Colonic mucosa (tissue), 4 donors: ENCODE results near the gene BRD3. TPM values are rescaled to one million over a fixed set of nuclear protein-coding genes. Genes with fewer than 3 reads are reported as not detected.
A peak's percentile ranks its signal among the peaks of the same experiment; 100 is the strongest.

Experiments used
- DNase-seq: peaks from one replicate; pipeline ENCODE4 v3.0.0-alpha.2; 2020
- H3K27ac ChIP-seq: fragments of 200-600 bp; one replicate; pipeline ENCODE4 v1.8.0; 2021
- H3K27me3 ChIP-seq: fragments of 200-600 bp; one replicate; pipeline ENCODE4 v1.8.0; 2021
- H3K36me3 ChIP-seq: fragments of 200-600 bp; one replicate; pipeline ENCODE4 v1.8.0; 2021
- H3K4me1 ChIP-seq: fragments of 200-600 bp; one replicate; pipeline ENCODE4 v1.8.0; 2021; ENCODE audit warnings: mild to moderate bottlenecking
- H3K4me3 ChIP-seq: fragments of 200-600 bp; one replicate; pipeline ENCODE4 v1.8.0; 2021
- H3K9ac ChIP-seq, 2 donors: one replicate each; pipeline ENCODE4 v1.7.0; 2013; ENCODE audit warnings: control low read depth in 2 of 2, low read depth in 2 of 2, low read length in 2 of 2
- H3K9me3 ChIP-seq: fragments of 200-600 bp; one replicate; pipeline ENCODE4 v1.8.0; 2021
- CTCF ChIP-seq: fragments of 200-600 bp; IDR thresholded peaks from one replicate; pipeline ENCODE4 v1.8.0; 2022; ENCODE audit warnings: antibody characterized with exemption, mild to moderate bottlenecking
- intact Hi-C: fragments of 100-400 bp; cut with DNase I; formaldehyde crosslinking; loops from one replicate; pipeline ENCODE4 v1.14.1; 2022
- total RNA-seq, 2 donors: library from RNA; stranded (reverse); fragmentation: NEBNext Ultra II Directional in 1 of 2; extraction: Animal tissue kit (Norgen Biotek cat#: 25700) in 1 of 2; gene quantifications; one replicate each; pipeline ENCODE4 v1.2.1, GENCODE V29; 2021
- donor health status: healthy.
- donor health status: DM: no; HTN: no; CAD: no.
- donor health status: DM: no; HTN: no; CAD: no.

Gene BRD3
- total RNA-seq, 2 donors from 2014 or later, result 26.8 to 50.9 TPM

GRCh38 chr9:134069480-134070399, 1.9 kb upstream of the BRD3 start:
- Histone ChIP-seq H3K36me3 (no peaks in the 10 kb centered on the region), H3K27me3 (no peaks in the 10 kb centered on the region), H3K9ac (no peak overlapping the region), H3K27ac (no peak overlapping the region), H3K4me3 (no peak overlapping the region), H3K4me1 (peaks cover 3% of the 10 kb centered on the region), H3K9me3 (no peaks in the 10 kb centered on the region)
- intact Hi-C loops, result loop anchor here (2.0 kb wide), 1 partner anchor 61 kb away; no protein-coding TSS in a partner anchor
- DNase-seq, result no peak
- no peak for TF ChIP-seq CTCF

- H3K27ac ChIP-seq, result peak overlapping the region; percentile 93
- TF ChIP-seq CTCF, result no peak
- H3K4me1 ChIP-seq, result peaks cover 3% of the 10 kb centered on the region
- no peaks in the 10 kb centered on the region for H3K36me3 ChIP-seq
- H3K9me3 ChIP-seq, result no peaks in the 10 kb centered on the region
- intact Hi-C loops, result no loop called here
- H3K9ac ChIP-seq, result peak overlapping the region; percentile 76 to 81
- peak overlapping the region; percentile 49 for H3K4me3 ChIP-seq
- no peak for DNase-seq
- H3K27me3 ChIP-seq, result no peaks in the 10 kb centered on the region
Measured at GRCh38 chr9:134068744-134069479, 1.1 kb upstream of the BRD3 start.

DNA sequence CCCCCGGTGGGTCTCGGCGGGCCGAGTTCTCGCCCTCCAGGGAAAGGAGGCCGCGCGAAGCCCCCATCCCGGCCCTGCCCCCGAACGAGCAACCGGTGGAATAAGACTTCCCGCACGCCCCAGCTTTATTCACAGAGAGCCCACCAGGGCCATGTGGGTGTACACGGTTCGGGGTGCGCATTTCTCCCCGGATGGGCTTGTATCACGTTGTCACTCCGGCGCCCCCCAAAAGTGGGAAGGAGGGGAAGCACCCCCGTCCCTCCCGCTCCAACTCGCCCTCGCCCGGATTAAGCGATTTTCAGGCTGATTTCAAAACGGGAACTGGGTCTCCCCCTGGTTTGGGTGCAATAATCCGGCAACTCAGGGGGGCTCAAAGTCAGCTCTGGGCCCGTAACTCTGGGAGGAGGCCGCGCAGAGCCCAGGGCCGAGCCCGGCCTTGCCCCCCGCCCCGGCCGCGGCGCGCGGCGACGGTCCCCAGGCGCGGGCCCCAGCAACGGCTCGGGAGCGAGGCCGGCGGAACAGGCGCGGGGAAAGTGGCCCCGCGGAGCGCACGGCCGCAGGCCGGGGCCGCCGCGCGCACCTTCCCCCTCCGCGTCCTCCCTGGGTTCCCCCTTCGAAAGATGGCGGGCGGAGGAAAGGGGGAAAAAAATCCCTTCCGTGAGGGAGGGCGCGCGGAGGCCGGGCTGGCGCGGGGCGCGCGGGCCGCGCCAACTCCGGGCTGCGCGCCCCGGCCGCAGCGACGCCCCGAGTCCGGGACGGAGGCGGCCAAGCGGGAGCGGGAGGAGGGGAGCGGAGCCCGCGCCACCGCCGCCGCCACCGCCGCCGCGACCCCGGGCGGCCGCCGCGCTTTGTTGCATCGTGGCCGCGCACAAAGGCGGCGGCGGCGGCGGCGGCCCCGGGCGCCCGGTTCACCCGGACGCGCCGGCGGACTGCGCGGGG, 644 bp downstream of the BRD3 start:
- Histone ChIP-seq H3K4me3 (peak overlapping the region; percentile 57), H3K4me1 (peaks cover 3% of the 10 kb centered on the region), H3K9me3 (no peaks in the 10 kb centered on the region), H3K9ac (peak overlapping the region; percentile 77 to 90), H3K36me3 (no peaks in the 10 kb centered on the region), H3K27me3 (no peaks in the 10 kb centered on the region), H3K27ac (peak overlapping the region; percentile 70)
- intact Hi-C loops, result no loop called here
- TF ChIP-seq CTCF, result no peak
- no peak for DNase-seq

DNA sequence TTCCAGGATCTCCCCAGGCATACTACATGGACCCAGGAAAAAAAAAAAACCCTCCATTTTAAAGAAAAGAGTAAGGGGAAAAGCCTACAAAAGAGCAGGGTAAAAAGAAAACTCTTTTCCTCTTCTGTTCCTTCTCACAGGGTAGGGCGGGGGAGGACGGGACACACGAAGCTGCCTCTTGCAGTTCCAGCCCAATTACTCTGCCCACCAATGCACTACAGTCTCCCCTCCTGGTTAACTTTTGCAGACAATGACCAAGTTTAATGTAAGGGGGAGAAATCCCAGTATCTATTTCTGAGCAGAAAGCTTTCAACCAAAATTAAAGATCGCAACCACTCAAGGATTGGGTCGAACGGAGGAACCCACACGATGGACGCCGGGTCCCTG, 1.3 kb downstream of the BRD3 start:
- TF ChIP-seq CTCF, result no peak
- peak overlapping the region; percentile 77 to 90 for H3K9ac ChIP-seq
- no peak for DNase-seq
- peaks cover 3% of the 10 kb centered on the region for H3K4me1 ChIP-seq
- no peaks in the 10 kb centered on the region for H3K9me3 ChIP-seq
- no peaks in the 10 kb centered on the region for H3K36me3 ChIP-seq
- H3K27ac ChIP-seq, result peak overlapping the region; percentile 70
- peak overlapping the region; percentile 57 for H3K4me3 ChIP-seq
- intact Hi-C loops, result no loop called here
- H3K27me3 ChIP-seq, result no peaks in the 10 kb centered on the region
